Ishikawa (cell line): ENCODE data around the gene UACA.

ENCODE experiments used
- CEBPB ChIP-seq: IDR thresholded peaks from 2 replicates; pipeline ENCODE4 v1.6.1; 2012
- CREB1 ChIP-seq: IDR thresholded peaks from 2 replicates; pipeline ENCODE4 v1.6.1; 2012; ENCODE audit warnings: low read depth
- EGR1 ChIP-seq: IDR thresholded peaks from 2 replicates; pipeline ENCODE4 v1.6.1; 2012
- EP300 ChIP-seq: IDR thresholded peaks from 2 replicates; pipeline ENCODE4 v1.6.1; 2012; ENCODE audit warnings: borderline replicate concordance
- FOXM1 ChIP-seq: IDR thresholded peaks from 2 replicates; pipeline ENCODE4 v1.6.1; 2012; ENCODE audit warnings: low read depth, borderline replicate concordance
- NFIC ChIP-seq: IDR thresholded peaks from 2 replicates; pipeline ENCODE4 v1.6.1; 2012
- RAD21 ChIP-seq: IDR thresholded peaks from 2 replicates; pipeline ENCODE4 v1.6.1; 2012; ENCODE audit warnings: low read depth
- TAF1 ChIP-seq: IDR thresholded peaks from 2 replicates; pipeline ENCODE4 v1.6.1; 2012; ENCODE audit warnings: low read depth, mild to moderate bottlenecking
- TCF12 ChIP-seq: IDR thresholded peaks from 2 replicates; pipeline ENCODE4 v1.6.1; 2012; ENCODE audit warnings: low read depth
- TEAD4 ChIP-seq: IDR thresholded peaks from 2 replicates; pipeline ENCODE4 v1.6.1; 2012
- YY1 ChIP-seq: IDR thresholded peaks from 2 replicates; pipeline ENCODE4 v1.6.1; 2012; ENCODE audit warnings: low read depth
- ZBTB7A ChIP-seq: IDR thresholded peaks from 2 replicates; pipeline ENCODE4 v1.6.1; 2012; ENCODE audit warnings: low read depth
- TF ChIP-seq, protein P1 (sequence below): IDR thresholded peaks from 2 replicates; pipeline ENCODE4 v1.6.1; 2012
- TF ChIP-seq, protein P2 (sequence below): IDR thresholded peaks from 2 replicates; pipeline ENCODE4 v1.6.1; 2012; ENCODE audit warnings: low read depth, mild to moderate bottlenecking
- TF ChIP-seq, protein P3 (sequence below): IDR thresholded peaks from 2 replicates; pipeline ENCODE4 v1.6.1; 2012

Gene UACA

DNA sequence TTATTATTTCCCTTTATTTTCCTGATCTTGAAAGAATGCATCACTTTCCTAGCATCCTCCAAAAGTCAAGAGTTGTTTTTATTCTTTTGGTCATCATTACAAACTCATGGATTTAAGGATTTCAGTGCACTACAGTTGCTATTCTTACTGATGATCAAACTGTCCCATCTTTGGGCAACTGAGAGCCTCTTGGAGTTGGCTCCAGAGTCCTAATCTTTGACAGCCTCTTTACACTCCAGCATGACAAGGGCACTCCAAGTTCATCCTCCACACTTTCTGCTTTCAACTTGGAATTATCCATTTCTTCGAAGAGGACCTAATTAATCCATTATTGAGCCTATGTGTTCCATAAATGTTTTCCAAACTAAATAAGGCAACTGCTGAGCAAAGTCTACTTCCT lies 5.7 kb downstream of the UACA start:
- TF ChIP-seq YY1 (no peak), CEBPB (no peak), EGR1 (no peak), TAF1 (no peak), TCF12 (no peak), TEAD4 (no peak), FOXM1 (no peak), NFIC (no peak), ZBTB7A (no peak), CREB1 (no peak), RAD21 (no peak), EP300 (no peak)
- TF ChIP-seq, protein P1, sequence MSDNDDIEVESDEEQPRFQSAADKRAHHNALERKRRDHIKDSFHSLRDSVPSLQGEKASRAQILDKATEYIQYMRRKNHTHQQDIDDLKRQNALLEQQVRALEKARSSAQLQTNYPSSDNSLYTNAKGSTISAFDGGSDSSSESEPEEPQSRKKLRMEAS = no peak
- TF ChIP-seq, protein P2, sequence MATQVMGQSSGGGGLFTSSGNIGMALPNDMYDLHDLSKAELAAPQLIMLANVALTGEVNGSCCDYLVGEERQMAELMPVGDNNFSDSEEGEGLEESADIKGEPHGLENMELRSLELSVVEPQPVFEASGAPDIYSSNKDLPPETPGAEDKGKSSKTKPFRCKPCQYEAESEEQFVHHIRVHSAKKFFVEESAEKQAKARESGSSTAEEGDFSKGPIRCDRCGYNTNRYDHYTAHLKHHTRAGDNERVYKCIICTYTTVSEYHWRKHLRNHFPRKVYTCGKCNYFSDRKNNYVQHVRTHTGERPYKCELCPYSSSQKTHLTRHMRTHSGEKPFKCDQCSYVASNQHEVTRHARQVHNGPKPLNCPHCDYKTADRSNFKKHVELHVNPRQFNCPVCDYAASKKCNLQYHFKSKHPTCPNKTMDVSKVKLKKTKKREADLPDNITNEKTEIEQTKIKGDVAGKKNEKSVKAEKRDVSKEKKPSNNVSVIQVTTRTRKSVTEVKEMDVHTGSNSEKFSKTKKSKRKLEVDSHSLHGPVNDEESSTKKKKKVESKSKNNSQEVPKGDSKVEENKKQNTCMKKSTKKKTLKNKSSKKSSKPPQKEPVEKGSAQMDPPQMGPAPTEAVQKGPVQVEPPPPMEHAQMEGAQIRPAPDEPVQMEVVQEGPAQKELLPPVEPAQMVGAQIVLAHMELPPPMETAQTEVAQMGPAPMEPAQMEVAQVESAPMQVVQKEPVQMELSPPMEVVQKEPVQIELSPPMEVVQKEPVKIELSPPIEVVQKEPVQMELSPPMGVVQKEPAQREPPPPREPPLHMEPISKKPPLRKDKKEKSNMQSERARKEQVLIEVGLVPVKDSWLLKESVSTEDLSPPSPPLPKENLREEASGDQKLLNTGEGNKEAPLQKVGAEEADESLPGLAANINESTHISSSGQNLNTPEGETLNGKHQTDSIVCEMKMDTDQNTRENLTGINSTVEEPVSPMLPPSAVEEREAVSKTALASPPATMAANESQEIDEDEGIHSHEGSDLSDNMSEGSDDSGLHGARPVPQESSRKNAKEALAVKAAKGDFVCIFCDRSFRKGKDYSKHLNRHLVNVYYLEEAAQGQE = no peak
- TF ChIP-seq, protein P3, sequence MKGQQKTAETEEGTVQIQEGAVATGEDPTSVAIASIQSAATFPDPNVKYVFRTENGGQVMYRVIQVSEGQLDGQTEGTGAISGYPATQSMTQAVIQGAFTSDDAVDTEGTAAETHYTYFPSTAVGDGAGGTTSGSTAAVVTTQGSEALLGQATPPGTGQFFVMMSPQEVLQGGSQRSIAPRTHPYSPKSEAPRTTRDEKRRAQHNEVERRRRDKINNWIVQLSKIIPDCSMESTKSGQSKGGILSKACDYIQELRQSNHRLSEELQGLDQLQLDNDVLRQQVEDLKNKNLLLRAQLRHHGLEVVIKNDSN = no peak

DNA sequence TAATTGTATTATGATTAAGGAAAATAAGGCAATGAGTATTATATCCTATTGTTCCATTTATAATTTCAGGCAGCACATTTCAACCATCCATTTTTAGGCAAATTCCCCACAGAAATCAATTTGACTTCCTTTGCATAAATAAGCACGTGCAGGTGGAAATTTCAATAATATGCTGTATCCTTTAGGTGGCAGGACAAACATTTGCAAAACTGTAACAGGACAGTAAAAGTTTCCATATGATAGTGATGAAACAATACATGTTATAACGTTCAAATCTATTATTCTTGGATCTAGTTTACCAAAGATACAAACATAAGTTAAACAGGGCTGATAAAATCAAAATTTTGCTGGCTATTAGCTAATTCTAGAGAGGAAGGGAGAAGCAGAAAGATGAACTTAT lies 8.5 kb downstream of the UACA start:
- TF ChIP-seq CEBPB = no peak
- TF ChIP-seq RAD21 = no peak
- TF ChIP-seq, protein P2 = no peak
- no peak for TF ChIP-seq FOXM1
- TF ChIP-seq TAF1 = no peak
- TF ChIP-seq, protein P3 = no peak
- TF ChIP-seq NFIC = no peak
- no peak for TF ChIP-seq CREB1
- TF ChIP-seq YY1 = no peak
- no peak for TF ChIP-seq ZBTB7A
- no peak for TF ChIP-seq EP300
- no peak for TF ChIP-seq TEAD4
- TF ChIP-seq TCF12 = no peak

DNA sequence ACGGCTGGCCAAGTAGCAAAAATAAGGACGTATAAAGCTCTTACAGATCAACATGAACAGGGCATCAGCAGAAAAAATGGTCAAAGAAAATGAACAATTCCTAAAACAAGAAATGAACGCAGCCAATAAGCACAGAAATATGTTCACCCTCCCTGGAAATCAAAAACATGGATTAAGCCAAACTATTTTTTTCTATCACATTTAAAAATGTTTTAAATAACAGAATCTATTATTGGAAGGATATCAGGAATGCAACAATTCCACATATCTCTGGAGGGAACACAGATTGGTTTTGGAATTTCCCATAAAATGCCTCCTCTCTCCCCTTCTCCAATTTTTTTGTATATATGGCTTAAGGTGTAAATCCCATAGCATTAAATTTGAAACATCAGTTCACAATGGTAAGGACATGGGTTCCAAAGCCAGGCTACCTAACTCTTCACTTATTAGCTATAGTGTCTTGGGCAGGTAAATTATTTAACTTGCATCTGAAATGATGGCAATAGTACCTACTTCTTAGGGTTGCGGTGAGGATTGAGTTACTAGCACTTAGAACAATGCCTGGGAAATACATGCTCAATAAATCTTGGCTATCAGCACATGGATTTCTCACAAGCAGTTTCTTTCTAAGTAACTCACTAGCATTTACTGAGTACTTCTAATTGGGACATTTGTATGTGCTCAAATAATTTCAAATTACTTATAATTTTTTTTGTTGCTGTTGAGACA lies 10.1 kb downstream of the UACA start:
- TF ChIP-seq TAF1 = no peak
- TF ChIP-seq TEAD4 = no peak
- no peak for TF ChIP-seq CEBPB
- TF ChIP-seq, protein P2 = no peak
- TF ChIP-seq, protein P1 = no peak
- no peak for TF ChIP-seq NFIC
- no peak for TF ChIP-seq CREB1
- no peak for TF ChIP-seq FOXM1
- no peak for TF ChIP-seq TCF12
- TF ChIP-seq EGR1 = no peak
- TF ChIP-seq, protein P3 = no peak
- no peak for TF ChIP-seq ZBTB7A
- TF ChIP-seq EP300 = no peak
- TF ChIP-seq YY1 = no peak
- TF ChIP-seq RAD21 = no peak
